Heart left ventricle (tissue), 13 donors: ENCODE results near the gene EFHD1.

ENCODE experiments used
- POLR2A ChIP-seq, 2 donors: fragments of 450-650 bp; IDR thresholded peaks; one replicate each; pipeline ENCODE4 v1.6.1; 2017; ENCODE audit warnings: antibody characterized with exemption in 2 of 2, mild to moderate bottlenecking in 2 of 2, moderate library complexity in 2 of 2
- TF ChIP-seq, protein P1 (sequence below), 12 donors: fragments of 200-600 bp; sonication (generic) in 4 of 12; IDR thresholded peaks; one replicate each; pipeline versions ENCODE4 v1.5.0 to v1.8.0; 2018 to 2022; ENCODE audit warnings: antibody characterized with exemption in 12 of 12, mild to moderate bottlenecking in 5 of 12
- donor health status: ischemic (EF 13 %, LVEDD 7.1; RV severe dilation, severe dysfunction).
- donor health status: DM: no; HTN: yes; CAD: no.
- donor health status: DM: no; HTN: no; CAD: no.
- donor health status: ischemic (EF 25% LVEDD 6.9; RV normal size, moderate dysfunction).
- donor health status: ischemic (EF 25% LVEDD 5.7; RV mildly dilated, moderate dysfunction).
- donor health status: ischemic (EF 35%, LVEDD 5.7; RV mildly dilated, moderate dysfunction).
- donor health status: nonischemic (EF 11% LVEDD 7.7; RV severe dilation, severe dysfunction).
- donor health status: DM: yes; HTN: yes; CAD: no.
- donor health status: PGD.
- donor health status: ischemic (EF 29% LVEDD 5.4; RV normal size, mild dysfunction).
- donor health status: nonischemic (EF 23%, LVEDD 6.1; RV moderate dilation, normal function).

DNA sequence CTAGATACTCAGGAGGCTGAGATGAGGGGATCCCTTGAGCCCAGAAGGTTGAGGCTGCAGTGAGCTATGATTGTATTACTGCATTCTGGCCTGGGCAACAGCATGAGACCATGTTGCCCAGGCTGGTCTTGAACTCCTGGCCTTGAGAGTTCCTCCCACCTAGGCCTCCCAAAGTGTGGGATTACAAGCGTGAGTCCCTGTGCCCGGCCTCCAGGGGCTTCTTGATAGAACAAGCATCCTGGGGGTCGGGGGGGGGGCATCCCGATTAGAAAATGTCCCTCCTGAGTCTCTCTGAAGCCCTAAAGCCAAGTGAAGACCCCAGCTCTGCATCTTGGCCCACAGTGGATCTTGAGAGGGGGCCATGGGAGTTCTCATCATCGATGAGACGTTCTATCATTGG lies 22.3 kb upstream of the EFHD1 start:
- TF ChIP-seq POLR2A (IDR thresholded peaks at IDR 0.05) = no peak
- TF ChIP-seq, protein P1, sequence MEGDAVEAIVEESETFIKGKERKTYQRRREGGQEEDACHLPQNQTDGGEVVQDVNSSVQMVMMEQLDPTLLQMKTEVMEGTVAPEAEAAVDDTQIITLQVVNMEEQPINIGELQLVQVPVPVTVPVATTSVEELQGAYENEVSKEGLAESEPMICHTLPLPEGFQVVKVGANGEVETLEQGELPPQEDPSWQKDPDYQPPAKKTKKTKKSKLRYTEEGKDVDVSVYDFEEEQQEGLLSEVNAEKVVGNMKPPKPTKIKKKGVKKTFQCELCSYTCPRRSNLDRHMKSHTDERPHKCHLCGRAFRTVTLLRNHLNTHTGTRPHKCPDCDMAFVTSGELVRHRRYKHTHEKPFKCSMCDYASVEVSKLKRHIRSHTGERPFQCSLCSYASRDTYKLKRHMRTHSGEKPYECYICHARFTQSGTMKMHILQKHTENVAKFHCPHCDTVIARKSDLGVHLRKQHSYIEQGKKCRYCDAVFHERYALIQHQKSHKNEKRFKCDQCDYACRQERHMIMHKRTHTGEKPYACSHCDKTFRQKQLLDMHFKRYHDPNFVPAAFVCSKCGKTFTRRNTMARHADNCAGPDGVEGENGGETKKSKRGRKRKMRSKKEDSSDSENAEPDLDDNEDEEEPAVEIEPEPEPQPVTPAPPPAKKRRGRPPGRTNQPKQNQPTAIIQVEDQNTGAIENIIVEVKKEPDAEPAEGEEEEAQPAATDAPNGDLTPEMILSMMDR (IDR thresholded peaks at IDR 0.05) = no peak
